Measurements from ENCODE around the gene CCDC77.

- no peak for TF ChIP-seq CTCF (conservative IDR thresholded peaks at IDR 0.05 in 1 of 2, IDR thresholded peaks at IDR 0.05 in 1 of 2; ENCODE audit: low read depth in 1 of 2, low read length in 2 of 2)
- no peak for TF ChIP-seq EZH2 (IDR thresholded peaks at IDR 0.05; ENCODE audit: low read length, missing control alignments)
Observed at GRCh38 chr12:467591-467990, 66.1 kb downstream of the CCDC77 start.

Data from fibroblast of lung (primary cell).